ENCODE measurements around the gene HOXD12. TPM values are rescaled to one million over a fixed set of nuclear protein-coding genes. Genes with fewer than 3 reads are reported as not detected.

Gene HOXD12
- total RNA-seq, 2 experiments from 2014 or later: 0.25 TPM; not detected in 1

- Histone ChIP-seq H3K79me2 (ENCODE audit: insufficient read depth, low read depth, low read length) (no peaks in the 10 kb centered on the region), H3K9me2 (ENCODE audit: insufficient read depth, low read length) (no peaks in the 10 kb centered on the region), H3K4me1 (ENCODE audit: insufficient read depth, low read length, poor library complexity, severe bottlenecking) (no peaks in the 10 kb centered on the region), H3K4me3 (ENCODE audit: low read depth, low read length, poor library complexity, severe bottlenecking) (no peak overlapping the region), H3K9me3 (ENCODE audit: low read length) (no peaks in the 10 kb centered on the region), H4K20me1 (ENCODE audit: insufficient read depth, low read length) (no peaks in the 10 kb centered on the region), H3K36me3 (ENCODE audit: insufficient read depth, low read length) (no peaks in the 10 kb centered on the region), H2AFZ (ENCODE audit: low read length) (no peak overlapping the region), H3K4me2 (ENCODE audit: low read length) (no peak overlapping the region), H3K27ac (ENCODE audit: low read depth, low read length, poor library complexity, severe bottlenecking) (no peak overlapping the region)
- no TSS peak for BruUV-seq (replicated peaks)
- ChIA-PET POLR2A (no interaction called here), CTCF (ENCODE audit: unreplicated experiment) (interaction anchor here (0.5 kb wide), 1 partner anchor 651 kb away, joined by 3 read pairs; no protein-coding TSS in a partner anchor)
- TF ChIP-seq EZH2phosphoT487 (IDR thresholded peaks at IDR 0.05; ENCODE audit: borderline replicate concordance, low read depth, low read length) (no peak), CTCF (conservative IDR thresholded peaks at IDR 0.05; ENCODE audit: low read length) (no peak)
- DNase-seq (ENCODE audit: low spot score): no peak
- intact Hi-C loops (cut with micrococcal nuclease; ENCODE audit: unreplicated experiment): no loop called here
Measured at GRCh38 chr2:176072292-176072669, 27.3 kb upstream of the HOXD12 start.

- ChIA-PET POLR2A (no interaction called here), CTCF (ENCODE audit: unreplicated experiment) (no interaction called here)
- Histone ChIP-seq H3K36me3 (ENCODE audit: insufficient read depth, low read length) (no peaks in the 10 kb centered on the region), H3K4me1 (ENCODE audit: insufficient read depth, low read length, poor library complexity, severe bottlenecking) (no peaks in the 10 kb centered on the region), H2AFZ (ENCODE audit: low read length) (no peak overlapping the region), H3K9me2 (ENCODE audit: insufficient read depth, low read length) (no peaks in the 10 kb centered on the region), H3K9me3 (ENCODE audit: low read length) (no peaks in the 10 kb centered on the region), H3K4me2 (ENCODE audit: low read length) (no peak overlapping the region), H3K4me3 (ENCODE audit: low read depth, low read length, poor library complexity, severe bottlenecking) (no peak overlapping the region), H3K79me2 (ENCODE audit: insufficient read depth, low read depth, low read length) (no peaks in the 10 kb centered on the region), H4K20me1 (ENCODE audit: insufficient read depth, low read length) (no peaks in the 10 kb centered on the region), H3K27ac (ENCODE audit: low read depth, low read length, poor library complexity, severe bottlenecking) (no peak overlapping the region)
- intact Hi-C loops (cut with micrococcal nuclease; ENCODE audit: unreplicated experiment): no loop called here
- TF ChIP-seq CTCF (conservative IDR thresholded peaks at IDR 0.05; ENCODE audit: low read length): no peak
- no peak for TF ChIP-seq EZH2phosphoT487 (IDR thresholded peaks at IDR 0.05; ENCODE audit: borderline replicate concordance, low read depth, low read length)
- BruUV-seq (replicated peaks): no TSS peak
- no peak for DNase-seq (ENCODE audit: low spot score)
Measured at GRCh38 chr2:176072951-176073904, 26.4 kb upstream of the HOXD12 start.

GRCh38 chr2:176074919-176075425, 24.6 kb upstream of the HOXD12 start:
- TF ChIP-seq CTCF (conservative IDR thresholded peaks at IDR 0.05; ENCODE audit: low read length): no peak
- TF ChIP-seq EZH2phosphoT487 (IDR thresholded peaks at IDR 0.05; ENCODE audit: borderline replicate concordance, low read depth, low read length): no peak
- Histone ChIP-seq H3K79me2 (ENCODE audit: insufficient read depth, low read depth, low read length) (no peaks in the 10 kb centered on the region), H4K20me1 (ENCODE audit: insufficient read depth, low read length) (no peaks in the 10 kb centered on the region), H3K27ac (ENCODE audit: low read depth, low read length, poor library complexity, severe bottlenecking) (no peak overlapping the region), H3K9me3 (ENCODE audit: low read length) (no peaks in the 10 kb centered on the region), H3K36me3 (ENCODE audit: insufficient read depth, low read length) (no peaks in the 10 kb centered on the region), H3K4me3 (ENCODE audit: low read depth, low read length, poor library complexity, severe bottlenecking) (no peak overlapping the region), H3K4me2 (ENCODE audit: low read length) (no peak overlapping the region), H3K9me2 (ENCODE audit: insufficient read depth, low read length) (no peaks in the 10 kb centered on the region), H3K4me1 (ENCODE audit: insufficient read depth, low read length, poor library complexity, severe bottlenecking) (no peaks in the 10 kb centered on the region), H2AFZ (ENCODE audit: low read length) (no peak overlapping the region)
- intact Hi-C loops (cut with micrococcal nuclease; ENCODE audit: unreplicated experiment): no loop called here
- no TSS peak for BruUV-seq (replicated peaks)
- ChIA-PET CTCF (ENCODE audit: unreplicated experiment) (no interaction called here), POLR2A (interaction anchor here (0.7 kb wide), 1 partner anchor 314 kb away, joined by 3 read pairs; no protein-coding TSS in a partner anchor)
- no peak for DNase-seq (ENCODE audit: low spot score)

All from OCI-LY7 (cell line).